HFFc6 (cell line): Measurements from ENCODE around the gene PCDHGC4. TPM values are rescaled to one million over a fixed set of nuclear protein-coding genes. Genes with fewer than 3 reads are reported as not detected.
A peak's percentile ranks its signal among the peaks of the same experiment; 100 is the strongest.

Source experiments
- DNase-seq: peaks from one replicate; pipeline ENCODE4 v3.0.0-alpha.2; 2018
- H3K27ac Mint-ChIP-seq: 2 replicates; pipeline ENCODE4 v1.8.0; 2020; ENCODE audit warnings: mild to moderate bottlenecking, mixed read lengths
- H3K27me3 Mint-ChIP-seq: 2 replicates; pipeline ENCODE4 v1.8.0; 2021; ENCODE audit warnings: mild to moderate bottlenecking, moderate library complexity, mixed read lengths; ENCODE audit not compliant: insufficient read depth
- H3K36me3 Mint-ChIP-seq: 2 replicates; pipeline ENCODE4 v1.8.0; 2021; ENCODE audit warnings: low read depth, mixed read lengths
- H3K4me1 Mint-ChIP-seq: 2 replicates; pipeline ENCODE4 v1.8.0; 2020; ENCODE audit warnings: low read depth, mixed read lengths
- H3K4me3 Mint-ChIP-seq: 2 replicates; pipeline ENCODE4 v1.8.0; 2020; ENCODE audit warnings: mild to moderate bottlenecking, moderate library complexity, mixed read lengths
- H3K9me3 Mint-ChIP-seq: 2 replicates; pipeline ENCODE4 v1.8.0; 2020; ENCODE audit warnings: mild to moderate bottlenecking, mixed read lengths
- total RNA-seq, 6 experiments: library from RNA; stranded (reverse); fragmentation: NEBNext Ultra II Directional; extraction: Animal tissue kit (Norgen Biotek cat#: 25700); gene quantifications; 2 replicates in 1 of 6; 3 replicates in 5 of 6; pipeline ENCODE4 v1.2.3, GENCODE V29; 2021
- TF ChIP-seq, protein P1 (sequence below): fragments of 200-600 bp; sonication (generic); IDR thresholded peaks from 2 replicates; pipeline ENCODE4 v1.5.0; 2021; ENCODE audit warnings: antibody characterized with exemption, mild to moderate bottlenecking

The PCDHGC4 gene
- total RNA-seq, 6 experiments from 2014 or later = 0.34 to 1.4 (median 0.62) TPM

DNA sequence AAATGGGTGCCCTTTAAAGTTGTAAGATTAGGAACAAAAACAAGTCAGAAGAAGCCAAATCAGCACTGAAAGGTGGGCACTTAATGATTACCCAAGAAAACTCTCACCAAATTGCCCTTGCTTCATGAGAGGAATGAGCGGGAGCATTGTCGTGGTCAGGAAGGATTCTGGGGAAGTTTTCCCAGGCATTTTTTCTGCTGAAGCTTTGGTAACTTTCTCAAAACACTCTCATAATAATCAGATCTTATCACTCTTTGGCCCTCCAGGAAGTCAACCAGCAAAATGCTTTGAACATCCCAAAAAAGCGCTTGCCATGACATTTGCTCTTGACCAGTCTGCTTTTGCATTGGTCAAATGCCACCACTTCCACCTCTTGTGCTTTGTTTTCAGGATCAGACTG is 19.5 kb upstream of the PCDHGC4 start:
- H3K36me3 Mint-ChIP-seq = peaks cover 5% of the 10 kb centered on the region
- peaks cover 15% of the 10 kb centered on the region for H3K4me1 Mint-ChIP-seq
- no peak overlapping the region for H3K4me3 Mint-ChIP-seq
- DNase-seq = peak; percentile 38
- H3K9me3 Mint-ChIP-seq = no peaks in the 10 kb centered on the region
- peak overlapping the region; percentile 58 for H3K27ac Mint-ChIP-seq
- H3K27me3 Mint-ChIP-seq = peaks cover 2% of the 10 kb centered on the region; the same call in 1 of the 2 replicates
- TF ChIP-seq, protein P1, sequence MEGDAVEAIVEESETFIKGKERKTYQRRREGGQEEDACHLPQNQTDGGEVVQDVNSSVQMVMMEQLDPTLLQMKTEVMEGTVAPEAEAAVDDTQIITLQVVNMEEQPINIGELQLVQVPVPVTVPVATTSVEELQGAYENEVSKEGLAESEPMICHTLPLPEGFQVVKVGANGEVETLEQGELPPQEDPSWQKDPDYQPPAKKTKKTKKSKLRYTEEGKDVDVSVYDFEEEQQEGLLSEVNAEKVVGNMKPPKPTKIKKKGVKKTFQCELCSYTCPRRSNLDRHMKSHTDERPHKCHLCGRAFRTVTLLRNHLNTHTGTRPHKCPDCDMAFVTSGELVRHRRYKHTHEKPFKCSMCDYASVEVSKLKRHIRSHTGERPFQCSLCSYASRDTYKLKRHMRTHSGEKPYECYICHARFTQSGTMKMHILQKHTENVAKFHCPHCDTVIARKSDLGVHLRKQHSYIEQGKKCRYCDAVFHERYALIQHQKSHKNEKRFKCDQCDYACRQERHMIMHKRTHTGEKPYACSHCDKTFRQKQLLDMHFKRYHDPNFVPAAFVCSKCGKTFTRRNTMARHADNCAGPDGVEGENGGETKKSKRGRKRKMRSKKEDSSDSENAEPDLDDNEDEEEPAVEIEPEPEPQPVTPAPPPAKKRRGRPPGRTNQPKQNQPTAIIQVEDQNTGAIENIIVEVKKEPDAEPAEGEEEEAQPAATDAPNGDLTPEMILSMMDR = no peak

DNA sequence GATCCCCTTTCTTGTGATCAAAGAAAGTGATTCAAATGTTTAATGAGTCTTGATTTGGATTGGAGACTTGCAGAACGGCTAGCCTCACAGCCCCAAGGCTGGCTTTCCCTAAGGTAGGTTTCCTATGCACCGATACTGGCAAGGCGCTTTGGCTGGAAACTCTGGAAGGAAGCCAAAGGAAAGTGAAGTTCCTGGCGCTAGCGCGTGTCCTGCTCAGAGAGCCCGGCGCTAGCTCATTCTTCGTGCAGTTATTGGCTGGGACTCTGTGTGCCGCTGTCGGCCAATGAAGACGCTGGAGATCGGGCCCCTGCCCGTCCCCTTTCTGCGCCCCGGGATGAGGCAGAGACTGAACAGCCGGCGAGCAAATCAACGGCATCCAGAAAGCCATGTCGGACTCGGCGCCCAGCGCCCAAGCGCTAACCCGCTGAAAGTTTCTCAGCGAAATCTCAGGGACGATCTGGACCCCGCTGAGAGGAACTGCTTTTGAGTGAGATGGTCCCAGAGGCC is 9.2 kb upstream of the PCDHGC4 start, which contains the start of gene PCDHGC3:
PCDHGC3 (plus strand) TSS at position 342 of the 507 bp plus-strand sequence; CDS start at position 493, 151 bp downstream.
- H3K9me3 Mint-ChIP-seq = no peaks in the 10 kb centered on the region
- H3K27me3 Mint-ChIP-seq = peaks cover 4% of the 10 kb centered on the region
- peak within 1 kb of the TSS; percentile 91 for H3K27ac Mint-ChIP-seq
- H3K4me1 Mint-ChIP-seq = peaks cover 52% of the 10 kb centered on the region
- TF ChIP-seq, protein P1 = peak; percentile 64
- DNase-seq = peak; percentile 97
- H3K4me3 Mint-ChIP-seq = peak within 1 kb of the TSS; percentile 96
- peaks cover 23% of the 10 kb centered on the region; the same call in 1 of the 2 replicates for H3K36me3 Mint-ChIP-seq

DNA sequence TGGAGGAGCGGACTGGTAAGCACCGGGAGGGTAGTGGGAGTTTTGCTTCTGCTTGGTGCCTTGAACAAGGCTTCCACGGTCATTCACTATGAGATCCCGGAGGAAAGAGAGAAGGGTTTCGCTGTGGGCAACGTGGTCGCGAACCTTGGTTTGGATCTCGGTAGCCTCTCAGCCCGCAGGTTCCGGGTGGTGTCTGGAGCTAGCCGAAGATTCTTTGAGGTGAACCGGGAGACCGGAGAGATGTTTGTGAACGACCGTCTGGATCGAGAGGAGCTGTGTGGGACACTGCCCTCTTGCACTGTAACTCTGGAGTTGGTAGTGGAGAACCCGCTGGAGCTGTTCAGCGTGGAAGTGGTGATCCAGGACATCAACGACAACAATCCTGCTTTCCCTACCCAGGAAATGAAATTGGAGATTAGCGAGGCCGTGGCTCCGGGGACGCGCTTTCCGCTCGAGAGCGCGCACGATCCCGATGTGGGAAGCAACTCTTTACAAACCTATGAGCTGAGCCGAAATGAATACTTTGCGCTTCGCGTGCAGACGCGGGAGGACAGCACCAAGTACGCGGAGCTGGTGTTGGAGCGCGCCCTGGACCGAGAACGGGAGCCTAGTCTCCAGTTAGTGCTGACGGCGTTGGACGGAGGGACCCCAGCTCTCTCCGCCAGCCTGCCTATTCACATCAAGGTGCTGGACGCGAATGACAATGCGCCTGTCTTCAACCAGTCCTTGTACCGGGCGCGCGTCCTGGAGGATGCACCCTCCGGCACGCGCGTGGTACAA is 8.5 kb upstream of the PCDHGC4 start:
- peaks cover 4% of the 10 kb centered on the region for H3K27me3 Mint-ChIP-seq
- H3K9me3 Mint-ChIP-seq = no peaks in the 10 kb centered on the region
- peak; percentile 76 for DNase-seq
- H3K27ac Mint-ChIP-seq = peak overlapping the region; percentile 91
- H3K4me1 Mint-ChIP-seq = peaks cover 56% of the 10 kb centered on the region
- TF ChIP-seq, protein P1 = no peak
- H3K36me3 Mint-ChIP-seq = peaks cover 25% of the 10 kb centered on the region; the same call in 1 of the 2 replicates
- peak overlapping the region; percentile 96 for H3K4me3 Mint-ChIP-seq

DNA sequence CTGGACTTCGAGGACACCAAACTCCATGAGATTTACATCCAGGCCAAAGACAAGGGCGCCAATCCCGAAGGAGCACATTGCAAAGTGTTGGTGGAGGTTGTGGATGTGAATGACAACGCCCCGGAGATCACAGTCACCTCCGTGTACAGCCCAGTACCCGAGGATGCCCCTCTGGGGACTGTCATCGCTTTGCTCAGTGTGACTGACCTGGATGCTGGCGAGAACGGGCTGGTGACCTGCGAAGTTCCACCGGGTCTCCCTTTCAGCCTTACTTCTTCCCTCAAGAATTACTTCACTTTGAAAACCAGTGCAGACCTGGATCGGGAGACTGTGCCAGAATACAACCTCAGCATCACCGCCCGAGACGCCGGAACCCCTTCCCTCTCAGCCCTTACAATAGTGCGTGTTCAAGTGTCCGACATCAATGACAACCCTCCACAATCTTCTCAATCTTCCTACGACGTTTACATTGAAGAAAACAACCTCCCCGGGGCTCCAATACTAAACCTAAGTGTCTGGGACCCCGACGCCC is 7.7 kb upstream of the PCDHGC4 start:
- Mint-ChIP-seq H3K4me1 (peaks cover 57% of the 10 kb centered on the region), H3K27ac (peak overlapping the region; percentile 91), H3K36me3 (peaks cover 25% of the 10 kb centered on the region; the same call in 1 of the 2 replicates), H3K9me3 (no peaks in the 10 kb centered on the region), H3K27me3 (peaks cover 4% of the 10 kb centered on the region), H3K4me3 (peak overlapping the region; percentile 96)
- TF ChIP-seq, protein P1 = no peak
- no peak for DNase-seq

DNA sequence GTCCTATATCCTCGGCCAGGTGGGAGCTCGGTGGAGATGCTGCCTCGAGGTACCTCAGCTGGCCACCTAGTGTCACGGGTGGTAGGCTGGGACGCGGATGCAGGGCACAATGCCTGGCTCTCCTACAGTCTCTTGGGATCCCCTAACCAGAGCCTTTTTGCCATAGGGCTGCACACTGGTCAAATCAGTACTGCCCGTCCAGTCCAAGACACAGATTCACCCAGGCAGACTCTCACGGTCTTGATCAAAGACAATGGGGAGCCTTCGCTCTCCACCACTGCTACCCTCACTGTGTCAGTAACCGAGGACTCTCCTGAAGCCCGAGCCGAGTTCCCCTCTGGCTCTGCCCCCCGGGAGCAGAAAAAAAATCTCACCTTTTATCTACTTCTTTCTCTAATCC is 7.0 kb upstream of the PCDHGC4 start:
- Mint-ChIP-seq H3K27ac (peak overlapping the region; percentile 91), H3K36me3 (peaks cover 25% of the 10 kb centered on the region; the same call in 1 of the 2 replicates), H3K9me3 (no peaks in the 10 kb centered on the region), H3K4me3 (peak overlapping the region; percentile 96), H3K4me1 (peaks cover 64% of the 10 kb centered on the region), H3K27me3 (peaks cover 4% of the 10 kb centered on the region)
- peak; percentile 8 for DNase-seq
- TF ChIP-seq, protein P1 = no peak
